HG02884 (cell line): ENCODE measurements around the gene JARID2.

ENCODE experiments used
- ATAC-seq: cut with Tn5 transposase; IDR thresholded peaks from one replicate; pipeline ENCODE4 v1.9.1; 2021; ENCODE audit warnings: mild to moderate bottlenecking, moderate library complexity; ENCODE audit not compliant: unreplicated experiment

The JARID2 gene

DNA sequence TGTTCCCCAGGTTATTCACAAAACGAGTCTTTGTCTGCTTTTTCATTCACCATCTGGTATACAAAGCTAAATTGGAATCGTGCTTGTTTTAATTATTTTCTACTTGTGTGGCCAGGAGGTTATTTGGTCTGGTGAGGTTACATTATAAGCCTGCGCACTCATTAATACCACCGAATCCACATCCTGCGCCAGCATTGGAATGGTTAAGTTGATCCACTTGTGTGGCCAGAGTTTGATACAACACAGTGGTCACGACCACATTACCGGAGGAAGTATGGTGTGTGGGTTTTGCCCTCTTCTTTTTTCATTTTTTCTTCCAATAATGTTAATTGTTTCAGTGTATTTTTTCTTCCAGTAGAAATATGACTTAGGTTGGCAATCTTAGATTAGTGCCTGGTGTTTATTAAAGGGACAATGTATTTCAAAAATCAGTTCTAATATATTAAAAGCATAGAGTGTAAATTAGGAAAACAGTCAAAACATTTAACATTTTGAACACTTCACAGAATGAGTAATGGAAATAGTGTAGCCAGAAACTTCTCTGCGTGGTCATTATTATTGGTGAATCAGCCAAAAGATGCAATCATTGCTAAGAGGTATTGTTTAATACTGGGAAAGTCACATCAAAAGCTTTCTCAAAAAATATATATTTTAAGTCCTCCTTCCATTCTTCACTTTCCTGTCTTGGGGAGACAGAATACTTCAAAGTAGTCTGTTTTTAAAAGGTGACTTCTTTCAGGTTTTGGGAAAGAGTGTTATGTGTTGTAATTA is 84.5 kb downstream of the JARID2 start:
- no peak for ATAC-seq

DNA sequence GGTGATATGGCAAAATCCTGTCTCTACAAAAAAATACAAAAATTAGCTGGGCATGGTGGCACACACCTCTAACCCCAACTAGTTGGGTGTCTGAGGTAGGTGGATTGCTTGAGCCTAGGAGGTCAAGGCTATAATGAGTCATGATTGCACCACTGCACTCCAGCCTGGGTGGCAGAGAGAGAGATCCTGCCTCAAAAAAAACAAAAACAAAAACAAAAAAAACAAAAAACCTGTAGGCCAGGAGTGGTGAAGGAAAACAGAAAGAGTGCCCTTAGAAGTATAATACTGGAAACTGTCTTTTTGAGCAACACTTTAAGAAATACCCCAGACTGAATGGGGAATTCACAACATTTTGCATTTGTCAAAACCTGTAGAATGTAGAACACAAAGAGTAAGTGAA is 85.3 kb downstream of the JARID2 start:
- no peak for ATAC-seq

DNA sequence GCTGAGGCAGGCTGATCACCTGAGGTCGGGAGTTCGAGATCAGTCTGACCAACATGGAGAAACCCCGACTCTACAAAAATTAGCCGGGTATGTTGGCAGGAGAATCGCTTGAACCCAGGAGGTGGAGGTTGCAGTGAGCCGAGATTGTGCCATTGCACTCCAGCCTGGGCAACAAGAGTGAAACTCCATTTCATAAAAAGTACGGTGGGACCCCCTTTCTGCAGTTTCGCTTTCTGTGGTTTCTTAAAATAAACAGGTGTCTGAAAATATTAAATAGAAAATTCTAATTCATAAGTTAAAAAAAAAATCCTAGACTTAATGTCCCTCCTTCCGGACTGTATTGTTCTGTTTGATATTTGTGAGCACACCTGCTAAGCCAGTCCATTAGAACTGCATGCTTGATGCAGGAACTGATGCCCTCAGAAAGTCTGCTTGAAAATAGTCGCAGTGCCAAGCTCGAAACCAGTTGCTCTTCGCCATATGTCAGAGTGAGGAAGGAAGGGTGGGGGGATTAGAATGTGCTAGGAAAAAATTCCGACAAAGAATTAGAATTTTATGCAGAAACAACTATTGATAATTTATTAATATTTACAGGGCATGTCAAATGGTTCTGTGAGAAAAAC is 85.9 kb downstream of the JARID2 start:
- ATAC-seq: no peak

DNA sequence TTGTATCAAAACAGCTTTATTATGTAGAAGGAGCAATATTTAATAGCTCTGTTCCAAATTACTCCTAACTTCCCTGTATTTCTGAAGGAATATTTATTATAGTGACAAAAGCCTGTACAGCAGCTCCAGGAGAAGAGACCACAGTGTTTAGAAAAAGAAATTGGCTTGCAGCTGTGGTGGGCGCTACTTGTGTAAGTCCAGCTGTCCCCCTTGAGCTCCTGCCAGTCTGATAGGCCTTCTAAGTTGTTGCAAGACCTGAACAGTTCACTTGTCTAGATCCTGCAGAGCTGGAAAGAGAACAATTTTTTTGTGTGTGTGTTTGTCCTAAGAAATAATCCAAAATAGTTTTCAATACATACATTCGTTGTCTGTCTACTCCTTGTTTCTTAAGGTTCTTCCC is 86.6 kb downstream of the JARID2 start:
- ATAC-seq: no peak

DNA sequence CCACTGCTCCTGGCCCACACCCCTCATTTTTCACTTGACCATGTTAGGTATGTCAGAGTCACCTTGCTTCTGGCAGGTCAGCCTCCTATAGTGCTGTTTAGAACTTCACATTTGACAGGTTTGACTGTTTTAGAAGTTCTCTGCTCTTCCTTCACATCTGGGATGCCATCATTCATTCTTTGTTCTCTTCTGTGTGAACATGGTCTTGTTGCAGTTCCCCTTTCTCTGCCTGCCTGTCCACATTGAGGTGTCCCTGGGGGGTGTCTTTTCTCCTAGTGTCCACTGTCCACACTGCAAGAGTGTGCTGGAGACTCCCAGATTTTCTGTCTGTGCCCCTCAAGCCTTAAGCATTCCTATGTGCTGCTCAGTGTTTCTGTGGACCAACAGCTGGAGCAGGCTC is 89.5 kb downstream of the JARID2 start:
- ATAC-seq: no peak

DNA sequence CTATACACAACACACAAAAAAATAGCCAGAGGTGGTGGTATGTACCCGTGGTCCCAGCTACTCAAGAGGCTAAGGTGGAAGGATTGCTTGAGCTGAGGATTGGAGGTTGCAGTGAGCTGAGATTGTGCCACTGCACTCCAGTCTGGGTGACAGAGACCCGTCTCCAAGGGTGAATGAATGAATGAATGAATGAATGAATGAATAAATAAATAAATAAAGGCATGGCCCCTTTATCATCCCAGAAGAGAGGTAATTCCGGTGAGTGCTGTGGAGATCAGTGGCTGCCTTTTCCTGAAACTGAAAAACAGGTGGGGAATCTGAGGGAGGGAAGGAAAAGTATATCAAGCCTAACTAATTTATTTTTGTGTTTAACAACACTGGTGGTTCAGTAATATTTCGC is 90.0 kb downstream of the JARID2 start:
- no peak for ATAC-seq

DNA sequence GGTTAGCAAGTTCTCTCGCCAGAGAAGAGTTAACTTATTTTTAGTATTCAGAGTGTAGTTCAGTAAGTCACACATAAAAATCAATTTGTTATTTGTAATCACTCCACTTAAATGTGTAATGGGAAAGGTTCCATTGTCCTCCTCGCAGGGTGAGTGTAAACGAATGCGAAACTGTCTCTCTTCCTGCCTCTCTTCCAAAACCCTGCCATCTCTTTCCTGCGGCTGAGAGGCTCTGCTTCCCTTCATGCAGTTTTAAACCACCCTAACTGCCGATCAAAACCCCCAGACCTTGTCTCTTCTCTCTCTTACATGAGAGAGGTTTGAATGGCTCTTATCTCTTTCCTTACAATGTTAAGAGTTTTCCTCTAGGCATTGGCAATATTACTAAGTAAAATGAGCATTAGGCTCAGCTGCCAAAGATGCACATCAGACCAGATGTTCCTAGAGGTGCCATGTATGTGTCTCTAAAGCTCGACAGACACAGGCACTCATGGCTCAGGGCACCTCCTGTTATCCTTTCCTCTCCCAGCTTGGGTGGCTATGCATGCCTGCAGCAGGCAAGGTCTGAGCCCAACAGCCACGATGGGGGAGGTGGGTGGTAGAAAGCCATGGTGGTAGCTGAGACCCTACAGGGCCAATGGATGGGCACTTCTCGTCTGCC is 91.2 kb downstream of the JARID2 start:
- no peak for ATAC-seq

DNA sequence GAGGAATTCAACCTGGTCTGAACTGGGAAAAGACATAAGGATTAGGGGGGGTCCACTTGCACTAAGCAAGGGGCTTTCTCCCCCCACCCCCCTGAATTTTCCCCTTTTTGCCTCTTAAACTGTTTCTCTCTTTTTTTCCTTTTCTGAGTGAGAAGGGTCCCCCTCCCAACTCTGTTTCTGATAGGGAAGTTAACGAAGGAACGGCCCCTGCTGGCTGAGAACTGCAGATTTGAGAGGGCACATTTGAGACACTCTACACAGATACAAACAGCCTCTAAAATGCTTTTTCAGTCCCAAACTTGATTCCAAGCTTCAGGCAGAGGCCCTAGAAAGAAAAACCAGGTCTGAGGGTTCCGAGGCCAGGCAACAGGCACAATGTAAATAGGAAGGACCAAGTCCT is 91.7 kb downstream of the JARID2 start:
- ATAC-seq: no peak

DNA sequence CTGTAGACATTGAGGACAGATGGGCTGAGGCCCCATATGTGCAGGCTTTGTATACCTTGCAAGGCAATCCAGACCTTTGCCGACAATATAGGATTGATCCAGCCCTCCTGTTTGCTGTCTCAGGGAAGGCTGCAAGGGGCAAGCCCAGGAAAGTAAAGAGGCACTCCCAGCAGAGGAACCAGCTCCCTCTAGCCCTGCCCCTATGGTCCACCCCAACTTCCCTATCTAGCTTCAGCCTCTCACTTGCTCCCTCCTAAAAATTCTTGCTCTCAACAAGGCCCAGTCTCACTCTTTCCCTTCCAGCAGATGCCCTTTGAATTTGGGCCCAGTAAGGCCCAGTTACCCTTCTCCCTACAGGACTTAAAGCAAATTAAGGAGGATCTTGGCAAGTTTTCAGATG is 92.6 kb downstream of the JARID2 start:
- ATAC-seq: no peak

DNA sequence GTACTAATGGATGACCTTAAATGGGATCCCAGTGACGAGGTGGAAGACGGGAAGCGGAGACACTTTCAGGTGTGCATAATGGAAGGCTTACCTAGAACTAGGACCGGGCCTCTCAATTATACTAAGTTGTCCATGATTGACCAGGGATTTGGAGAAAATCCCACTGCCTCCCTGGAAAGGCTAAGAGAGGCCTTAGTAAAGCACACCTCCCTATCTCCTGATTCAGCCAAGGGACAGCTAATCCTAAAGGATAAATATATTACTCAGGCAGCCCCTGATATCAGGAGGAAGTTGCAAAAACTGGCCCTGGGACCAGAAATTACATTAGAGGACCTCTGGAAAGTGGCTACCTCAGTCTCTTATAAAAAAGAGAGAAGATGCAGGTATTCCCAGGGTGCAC is 93.2 kb downstream of the JARID2 start:
- no peak for ATAC-seq

DNA sequence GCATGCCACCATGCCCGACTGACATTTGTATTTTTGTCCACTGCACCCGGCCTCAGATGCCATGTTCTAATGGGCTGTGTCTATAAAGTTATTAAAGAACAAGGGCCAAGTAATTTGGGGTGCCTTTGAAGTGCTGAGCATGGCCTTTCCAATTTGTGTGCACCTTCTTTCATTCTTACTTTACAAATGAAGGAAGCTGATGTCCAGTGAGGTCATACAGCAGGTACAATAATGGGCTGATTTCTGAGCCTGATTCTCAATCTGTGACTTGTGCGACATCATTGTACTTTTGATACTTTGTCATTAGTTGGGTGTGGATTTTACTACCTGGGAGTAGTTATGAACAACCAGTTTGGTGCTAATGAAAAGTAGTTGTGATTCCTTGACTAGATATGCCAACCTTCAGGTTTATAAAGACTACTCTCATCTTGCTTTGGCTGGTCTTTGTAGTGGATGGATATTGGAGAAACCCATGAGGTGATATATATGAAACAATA is 94.3 kb downstream of the JARID2 start:
- ATAC-seq: no peak

DNA sequence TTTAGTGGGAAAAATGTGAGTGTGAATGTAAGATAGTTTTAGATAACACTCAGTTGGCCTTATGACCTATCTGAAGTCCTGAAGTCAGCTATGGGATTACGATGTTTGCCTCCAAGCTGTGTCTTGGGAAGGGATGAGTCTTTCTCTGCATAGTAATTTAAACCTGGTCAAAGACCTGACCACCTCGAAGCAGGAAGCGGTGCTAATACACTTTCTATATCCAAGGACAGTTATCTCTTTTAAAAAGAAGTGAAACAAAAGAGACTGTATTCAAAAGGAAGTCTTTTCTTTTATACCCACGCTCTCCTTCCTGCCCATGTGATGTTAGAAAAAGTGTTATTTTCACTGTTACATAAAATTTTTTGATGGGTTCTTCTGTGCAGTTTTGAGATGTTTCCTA is 94.9 kb downstream of the JARID2 start:
- ATAC-seq: no peak

DNA sequence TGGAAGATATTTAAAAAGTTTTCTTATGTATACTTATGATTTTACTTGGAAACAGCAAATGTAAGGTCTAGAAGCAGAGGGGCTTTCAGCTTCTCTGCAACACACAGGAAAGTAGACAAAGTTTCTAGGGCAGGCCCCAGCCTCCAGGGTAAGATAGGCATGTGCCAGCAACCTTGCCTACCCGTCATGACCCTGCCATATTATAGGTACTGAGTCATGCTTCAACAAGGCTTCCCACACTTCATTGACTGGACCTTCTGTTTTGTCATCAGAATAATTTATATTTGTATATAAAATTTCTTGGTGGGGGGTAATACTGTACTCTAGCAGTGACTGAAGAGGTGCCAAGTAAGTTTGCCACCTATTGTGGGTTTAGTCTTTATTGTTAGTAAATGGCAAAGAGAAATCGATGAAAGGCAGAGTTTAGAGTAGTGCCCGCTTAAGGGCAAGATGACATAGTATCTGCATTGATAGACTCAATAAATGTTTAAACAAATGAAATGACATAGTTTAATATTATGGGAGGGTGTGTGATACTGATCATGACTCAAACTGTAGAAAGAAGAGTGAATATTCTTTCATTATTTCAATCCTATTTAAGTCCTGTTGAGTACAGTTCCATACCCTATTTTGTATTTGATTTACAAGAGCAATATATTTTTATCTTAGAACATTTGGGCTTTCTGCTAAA is 95.6 kb downstream of the JARID2 start:
- no peak for ATAC-seq

DNA sequence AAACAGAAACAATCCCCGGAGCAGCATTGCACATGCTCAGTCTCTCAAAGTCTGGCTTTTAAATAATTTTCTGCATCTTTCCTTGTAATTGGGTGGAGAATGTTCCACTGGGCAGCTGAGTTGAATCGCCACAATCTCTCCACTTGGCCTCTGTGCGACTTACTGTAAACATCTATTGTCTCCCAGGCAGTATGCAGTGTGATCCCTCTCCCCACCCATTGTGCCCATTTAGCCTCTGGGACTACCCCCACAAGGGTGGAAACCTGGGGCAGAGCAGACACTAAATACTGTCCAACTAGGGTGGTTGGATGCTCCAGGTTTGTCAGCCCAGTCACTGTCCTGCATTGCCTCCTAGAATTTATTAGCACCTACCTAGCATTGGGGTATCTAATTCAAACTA is 96.2 kb downstream of the JARID2 start:
- ATAC-seq: no peak

DNA sequence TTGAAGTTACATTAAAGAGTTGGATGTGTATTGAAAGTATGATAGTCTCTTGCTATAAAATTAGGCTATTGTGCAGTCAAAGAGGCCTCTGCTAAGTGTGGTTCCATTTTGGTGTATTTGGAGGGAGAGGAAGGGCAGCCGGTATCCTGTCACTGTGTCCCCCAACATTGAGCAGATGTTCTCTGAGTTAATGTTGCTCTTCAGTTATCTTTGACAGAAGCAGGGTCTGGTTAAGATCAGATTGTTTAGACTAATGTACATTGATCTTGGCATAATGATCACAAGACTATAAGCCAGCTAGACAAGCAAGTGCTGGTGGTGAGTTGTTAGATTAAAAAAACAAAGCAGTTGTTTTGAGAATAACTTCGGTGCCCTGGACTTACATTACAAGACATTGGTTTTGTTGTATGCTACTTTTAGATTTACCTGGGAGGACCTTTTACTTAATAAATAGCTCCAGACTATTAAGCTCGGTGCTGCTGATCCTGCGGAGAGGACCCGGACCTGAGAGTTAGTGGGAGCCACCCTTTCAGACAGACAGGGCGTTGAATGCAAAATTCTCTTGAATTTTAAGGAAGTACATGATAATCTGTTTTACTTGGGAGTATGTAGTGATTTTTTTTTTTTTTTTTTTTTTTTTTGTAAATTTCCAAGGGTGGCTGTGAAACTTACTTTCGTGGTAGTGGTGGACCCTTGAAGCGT is 97.8 kb downstream of the JARID2 start:
- no peak for ATAC-seq

DNA sequence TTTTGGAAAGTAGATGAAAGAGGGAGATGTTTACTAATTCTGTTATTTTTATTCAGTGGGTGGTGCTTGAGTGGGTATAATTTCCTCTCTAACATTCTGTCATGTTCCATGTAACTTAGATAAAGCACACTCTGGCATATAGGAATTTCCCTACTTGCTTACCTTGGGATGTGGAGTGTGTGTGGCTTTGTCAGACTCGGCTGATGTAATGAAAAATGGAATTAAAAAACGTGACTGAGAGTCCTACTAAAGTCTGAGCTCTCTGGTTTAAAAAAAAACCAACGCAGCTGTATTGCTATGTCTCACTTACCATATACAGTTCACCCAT is 98.3 kb downstream of the JARID2 start:
- no peak for ATAC-seq

DNA sequence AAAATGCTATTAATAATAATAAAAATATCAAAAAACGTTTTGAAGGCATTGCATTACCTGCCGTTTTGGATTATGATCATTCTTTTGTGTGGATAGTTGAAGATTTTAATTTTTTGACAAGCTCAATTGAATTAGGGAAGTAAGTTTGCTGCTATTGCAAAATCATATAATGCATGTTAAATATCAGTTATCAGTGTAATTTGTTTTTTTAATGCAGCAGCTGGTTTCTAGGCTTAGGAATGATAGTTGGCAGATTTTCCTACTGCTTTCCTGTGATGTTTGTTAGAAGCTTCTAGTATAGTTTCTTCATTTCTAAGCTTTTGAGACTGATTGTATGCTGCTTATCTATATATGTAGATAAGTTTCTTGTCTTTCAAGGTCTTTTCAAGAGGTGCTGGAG is 99.0 kb downstream of the JARID2 start:
- no peak for ATAC-seq

DNA sequence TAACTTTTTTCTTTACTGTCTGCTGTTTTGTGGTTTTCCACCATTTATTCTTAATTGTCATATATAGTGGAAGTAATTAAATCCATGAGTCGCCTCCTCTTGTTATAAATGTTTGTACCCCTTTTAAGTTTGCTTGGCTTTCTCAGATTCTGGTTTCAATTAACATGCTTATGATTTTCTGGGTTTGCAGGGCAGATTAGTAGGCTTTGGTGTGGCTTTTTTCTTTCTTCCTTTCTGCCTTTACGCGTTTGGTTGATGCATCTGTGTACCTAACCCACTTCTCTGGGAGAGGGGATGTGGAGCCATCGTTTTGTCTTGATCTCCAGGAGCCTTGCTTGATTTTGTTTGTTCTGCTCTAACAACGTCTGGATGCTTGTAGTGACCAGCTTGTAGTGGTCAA is 100.4 kb downstream of the JARID2 start:
- no peak for ATAC-seq

DNA sequence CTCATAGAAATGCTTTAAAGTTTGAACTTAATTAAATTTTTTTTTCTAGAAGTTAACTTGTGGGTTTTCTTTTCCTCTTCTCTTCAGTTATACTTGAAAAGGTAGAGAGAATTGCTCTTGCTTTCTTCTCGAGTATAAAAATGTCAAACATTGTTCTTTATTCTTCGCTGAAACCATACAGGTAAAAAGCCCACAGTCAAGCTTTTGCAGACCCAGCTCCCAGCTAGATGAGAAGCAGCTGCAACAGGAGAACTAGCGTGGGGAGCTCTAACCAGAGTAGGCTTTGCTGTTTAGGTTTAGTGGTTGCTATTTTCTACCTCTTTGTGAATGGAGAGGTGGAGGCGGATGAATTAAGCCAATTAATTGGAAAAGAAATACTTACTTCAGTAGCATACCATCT is 102.7 kb downstream of the JARID2 start:
- no peak for ATAC-seq

DNA sequence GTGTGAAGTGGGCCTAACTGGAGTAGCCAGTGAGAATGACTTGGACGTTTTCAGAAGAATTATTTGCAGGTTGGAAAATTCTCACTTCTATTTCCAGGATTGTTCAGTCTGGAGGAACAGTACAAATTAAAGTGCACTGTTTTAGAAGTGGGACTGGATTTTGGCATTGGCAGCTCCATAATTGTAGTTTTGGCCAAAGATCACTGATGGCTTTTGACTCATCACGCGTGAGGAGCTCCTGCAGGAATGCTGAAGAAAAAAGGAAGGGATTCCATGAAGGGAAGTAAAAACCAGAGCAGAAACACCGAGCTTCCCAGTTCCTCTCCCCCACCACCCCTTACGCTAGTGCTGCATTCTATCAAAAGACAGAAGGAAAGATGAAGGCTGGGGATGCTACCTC is 103.5 kb downstream of the JARID2 start:
- ATAC-seq: no peak
